ENCODE data around the gene MYCL. TPM values are rescaled to one million over a fixed set of nuclear protein-coding genes. Genes with fewer than 3 reads are reported as not detected.

MYCL gene
- total RNA-seq, 1 experiment from 2014 or later, result 31.0 TPM

DNA sequence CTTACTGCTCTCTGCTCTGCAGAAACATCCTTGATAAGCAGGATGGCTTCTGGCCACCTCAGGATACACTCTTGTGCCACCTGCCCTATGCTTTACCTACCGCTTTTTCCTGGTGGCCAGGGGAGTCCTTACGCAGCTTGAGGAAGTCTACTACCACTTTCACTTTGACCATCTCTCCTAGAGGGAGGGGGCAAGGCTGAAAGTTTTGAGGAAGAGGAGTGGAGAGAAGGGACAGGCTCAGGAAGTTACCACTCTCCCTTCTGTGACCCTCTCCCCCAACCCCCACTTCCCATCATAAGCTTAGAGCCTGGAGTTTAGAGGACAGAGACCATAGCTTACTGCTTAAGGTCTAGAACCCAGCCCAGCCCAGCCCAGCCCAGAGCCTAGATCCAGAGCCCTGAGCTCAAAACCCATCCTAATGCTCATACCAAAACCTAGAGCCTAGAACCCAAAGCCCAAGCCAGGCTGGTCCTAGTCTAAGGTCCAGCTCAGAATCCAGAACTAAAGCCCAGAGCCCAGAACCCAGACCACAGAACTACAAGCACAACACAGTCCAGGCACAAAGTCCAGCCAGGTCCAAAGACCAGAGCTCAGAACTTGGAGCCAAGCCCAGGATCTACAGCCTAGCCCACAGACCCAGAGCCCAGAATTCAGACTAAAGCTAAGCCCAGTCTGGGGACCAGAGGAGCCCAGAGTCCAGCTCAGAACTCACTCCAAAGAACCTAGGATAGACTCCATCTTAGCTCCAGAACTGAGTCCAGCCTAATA is 35.2 kb upstream of the MYCL start:
- Mint-ChIP-seq H3K9me3 (no peaks in the 10 kb centered on the region), H3K27ac (no peak overlapping the region), H3K36me3 (no peaks in the 10 kb centered on the region), H3K4me1 (no peaks in the 10 kb centered on the region), H3K4me3 (no peak overlapping the region), H3K27me3 (ENCODE audit: low read depth) (no peaks in the 10 kb centered on the region)
- ATAC-seq (no peak), DNase-seq (ENCODE audit: low spot score) (no peak)
- TF ChIP-seq ZNF396 (CRISPR knock-in tag; IDR thresholded peaks at IDR 0.05; ENCODE audit: borderline replicate concordance), result no peak
- TF ChIP-seq ARID4B (CRISPR knock-in tag; IDR thresholded peaks at IDR 0.05; ENCODE audit: borderline replicate concordance), result no peak
- TF ChIP-seq, protein P1, sequence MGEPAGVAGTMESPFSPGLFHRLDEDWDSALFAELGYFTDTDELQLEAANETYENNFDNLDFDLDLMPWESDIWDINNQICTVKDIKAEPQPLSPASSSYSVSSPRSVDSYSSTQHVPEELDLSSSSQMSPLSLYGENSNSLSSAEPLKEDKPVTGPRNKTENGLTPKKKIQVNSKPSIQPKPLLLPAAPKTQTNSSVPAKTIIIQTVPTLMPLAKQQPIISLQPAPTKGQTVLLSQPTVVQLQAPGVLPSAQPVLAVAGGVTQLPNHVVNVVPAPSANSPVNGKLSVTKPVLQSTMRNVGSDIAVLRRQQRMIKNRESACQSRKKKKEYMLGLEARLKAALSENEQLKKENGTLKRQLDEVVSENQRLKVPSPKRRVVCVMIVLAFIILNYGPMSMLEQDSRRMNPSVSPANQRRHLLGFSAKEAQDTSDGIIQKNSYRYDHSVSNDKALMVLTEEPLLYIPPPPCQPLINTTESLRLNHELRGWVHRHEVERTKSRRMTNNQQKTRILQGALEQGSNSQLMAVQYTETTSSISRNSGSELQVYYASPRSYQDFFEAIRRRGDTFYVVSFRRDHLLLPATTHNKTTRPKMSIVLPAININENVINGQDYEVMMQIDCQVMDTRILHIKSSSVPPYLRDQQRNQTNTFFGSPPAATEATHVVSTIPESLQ (CRISPR knock-in tag; IDR thresholded peaks at IDR 0.05), result no peak
- no peak for TF ChIP-seq FOXP4 (CRISPR knock-in tag; IDR thresholded peaks at IDR 0.05)
- TF ChIP-seq RORB (CRISPR knock-in tag; IDR thresholded peaks at IDR 0.05), result no peak
- no peak for TF ChIP-seq NR1H2 (CRISPR knock-in tag; IDR thresholded peaks at IDR 0.05)
- no peak for TF ChIP-seq HMGXB4 (CRISPR knock-in tag; IDR thresholded peaks at IDR 0.05)
- no peak for TF ChIP-seq ELF4 (CRISPR knock-in tag; IDR thresholded peaks at IDR 0.05; ENCODE audit: low read depth)
- TF ChIP-seq, protein P2, sequence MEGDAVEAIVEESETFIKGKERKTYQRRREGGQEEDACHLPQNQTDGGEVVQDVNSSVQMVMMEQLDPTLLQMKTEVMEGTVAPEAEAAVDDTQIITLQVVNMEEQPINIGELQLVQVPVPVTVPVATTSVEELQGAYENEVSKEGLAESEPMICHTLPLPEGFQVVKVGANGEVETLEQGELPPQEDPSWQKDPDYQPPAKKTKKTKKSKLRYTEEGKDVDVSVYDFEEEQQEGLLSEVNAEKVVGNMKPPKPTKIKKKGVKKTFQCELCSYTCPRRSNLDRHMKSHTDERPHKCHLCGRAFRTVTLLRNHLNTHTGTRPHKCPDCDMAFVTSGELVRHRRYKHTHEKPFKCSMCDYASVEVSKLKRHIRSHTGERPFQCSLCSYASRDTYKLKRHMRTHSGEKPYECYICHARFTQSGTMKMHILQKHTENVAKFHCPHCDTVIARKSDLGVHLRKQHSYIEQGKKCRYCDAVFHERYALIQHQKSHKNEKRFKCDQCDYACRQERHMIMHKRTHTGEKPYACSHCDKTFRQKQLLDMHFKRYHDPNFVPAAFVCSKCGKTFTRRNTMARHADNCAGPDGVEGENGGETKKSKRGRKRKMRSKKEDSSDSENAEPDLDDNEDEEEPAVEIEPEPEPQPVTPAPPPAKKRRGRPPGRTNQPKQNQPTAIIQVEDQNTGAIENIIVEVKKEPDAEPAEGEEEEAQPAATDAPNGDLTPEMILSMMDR (IDR thresholded peaks at IDR 0.05), result no peak
- TF ChIP-seq CREB1 (CRISPR knock-in tag; IDR thresholded peaks at IDR 0.05), result no peak
- CTCF ChIA-PET, result interaction anchor here (1.0 to 1.8 kb wide), 7 partner anchors 9 to 207 kb away, joined by 3 to 4 read pairs (median 4); partner anchors contain the start of gene MYCL
- POLR2A ChIA-PET, result no interaction called here
